Activated T-cell treated with anti-CD3 and anti-CD28 coated beads, Interleukin-2, amount 50 U/mL, for 4 hours (primary cell): ENCODE results near the gene TM6SF1. TPM values are rescaled to one million over a fixed set of nuclear protein-coding genes. Genes with fewer than 3 reads are reported as not detected.
"Not testable (repeated sequence)": the region's sequence is repeated elsewhere in the genome, so short reads cannot be mapped to it uniquely, and the experiment has no call there.

ENCODE experiments used
- ATAC-seq, 2 donors: fragments of 200-7000 bp; cut with Tn5 transposase; one replicate each; pipeline ENCODE4 v1.10.0; 2021
- DNase-seq: peaks from one replicate; pipeline ENCODE4 v3.0.0-alpha.2; 2020
- H3K27me3 Mint-ChIP-seq: one replicate; pipeline ENCODE4 v1.8.0; 2021; ENCODE audit warnings: low read depth, mixed read lengths
- H3K36me3 Mint-ChIP-seq: one replicate; pipeline ENCODE4 v1.8.0; 2022; ENCODE audit warnings: mixed read lengths; ENCODE audit not compliant: insufficient read depth
- H3K4me1 Mint-ChIP-seq: one replicate; pipeline ENCODE4 v1.8.0; 2021; ENCODE audit warnings: low read depth, mixed read lengths
- H3K4me3 Mint-ChIP-seq: one replicate; pipeline ENCODE4 v1.8.0; 2021; ENCODE audit warnings: mild to moderate bottlenecking, moderate library complexity, mixed read lengths
- H3K9me3 Mint-ChIP-seq: one replicate; pipeline ENCODE4 v1.8.0; 2021; ENCODE audit warnings: mixed read lengths
- total RNA-seq, 3 donors: library from RNA; stranded (reverse); gene quantifications; one replicate each; pipeline ENCODE4 v1.2.1, GENCODE V29; 2021

Gene TM6SF1
- under 1 TPM; 0.38 to 0.63 (median 0.40) TPM for total RNA-seq

DNA sequence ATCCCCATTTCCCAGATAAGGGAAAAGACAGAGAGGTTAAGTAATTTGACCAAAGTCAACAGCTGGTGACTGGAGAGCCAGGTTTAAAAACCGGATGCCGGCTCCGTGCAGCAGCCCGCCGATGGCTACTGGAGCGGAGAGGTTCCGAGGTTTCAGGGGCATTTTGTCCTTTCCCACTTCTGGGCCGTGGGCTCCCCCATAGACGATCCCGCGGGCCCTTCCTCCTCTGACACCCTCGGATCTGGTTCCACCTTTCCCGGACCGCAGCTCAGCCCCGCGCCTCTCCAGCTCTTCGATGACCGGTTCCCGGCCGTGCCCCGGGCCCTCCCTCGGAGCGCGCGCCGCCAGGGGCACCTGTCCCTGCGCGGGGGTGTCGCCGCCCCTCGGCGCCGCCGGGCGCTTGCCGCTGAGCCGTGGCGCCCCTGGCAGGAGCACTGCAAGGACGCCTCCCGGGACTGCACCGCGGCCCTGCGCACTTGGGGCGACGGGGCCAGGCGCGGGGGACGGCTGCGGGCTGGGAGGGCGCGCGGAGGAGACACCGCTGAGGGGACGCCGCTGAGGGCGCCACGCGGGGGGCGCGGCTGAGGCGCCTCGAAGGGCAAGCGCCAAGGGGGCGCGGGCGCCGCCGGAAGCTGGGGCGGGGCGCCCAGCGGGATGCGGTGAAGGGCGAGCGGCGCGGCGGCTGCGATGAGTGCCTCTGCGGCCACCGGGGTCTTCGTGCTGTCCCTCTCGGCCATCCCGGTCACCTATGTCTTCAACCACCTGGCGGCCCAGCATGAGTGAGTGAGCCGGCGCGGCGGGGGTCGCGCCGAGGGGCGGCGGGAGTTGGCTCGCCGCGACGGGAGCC, at the start of gene TM6SF1:
Gene TM6SF1, plus strand, starts transcription at position 652 of the 847 bp plus-strand sequence. Its CDS starts 36 bp downstream, at position 688.
- ATAC-seq (peak; percentile 54 to 70), DNase-seq (no peak)
- H3K36me3 Mint-ChIP-seq = no peaks in the 10 kb centered on the region
- peak within 1 kb of the TSS; percentile 80 for H3K4me3 Mint-ChIP-seq
- H3K9me3 Mint-ChIP-seq = no peaks in the 10 kb centered on the region
- peaks cover 61% of the 10 kb centered on the region for H3K27me3 Mint-ChIP-seq
- H3K4me1 Mint-ChIP-seq = peaks cover 16% of the 10 kb centered on the region

DNA sequence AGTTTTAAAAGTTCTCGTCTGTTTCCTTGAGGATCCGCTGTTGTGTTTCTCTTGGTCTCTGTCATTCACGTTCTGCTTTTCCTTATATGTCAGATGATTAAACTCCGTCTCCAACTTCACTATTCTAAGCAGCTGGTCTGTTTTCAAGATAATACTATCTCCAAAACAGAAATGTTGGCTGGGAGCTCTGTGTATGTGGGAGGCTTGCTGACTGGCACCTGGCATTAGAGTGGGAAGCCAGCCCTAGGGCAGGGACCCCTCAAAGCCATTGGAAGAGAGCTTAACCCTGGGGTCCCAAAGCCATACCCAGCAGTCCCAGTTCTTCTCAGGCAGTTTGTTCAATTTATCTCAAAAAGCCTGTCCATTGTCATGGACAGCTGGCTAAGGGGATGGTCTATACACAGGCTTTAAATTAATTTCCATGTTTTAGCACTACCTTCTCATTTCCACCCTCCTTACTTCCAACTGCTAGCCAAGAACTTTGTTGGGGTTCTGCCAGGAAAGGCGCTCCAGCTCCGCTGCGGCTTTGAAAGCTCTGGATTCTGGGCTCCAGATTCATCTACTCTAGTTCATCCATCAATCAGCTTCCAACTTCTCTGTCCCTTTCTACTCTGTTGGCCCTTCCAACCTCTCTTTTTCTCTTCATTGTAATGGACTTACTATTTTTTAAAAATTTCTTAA, 49.6 kb upstream of the TM6SF1 start:
- ATAC-seq = no peak
- H3K4me3 Mint-ChIP-seq = no peak overlapping the region

DNA sequence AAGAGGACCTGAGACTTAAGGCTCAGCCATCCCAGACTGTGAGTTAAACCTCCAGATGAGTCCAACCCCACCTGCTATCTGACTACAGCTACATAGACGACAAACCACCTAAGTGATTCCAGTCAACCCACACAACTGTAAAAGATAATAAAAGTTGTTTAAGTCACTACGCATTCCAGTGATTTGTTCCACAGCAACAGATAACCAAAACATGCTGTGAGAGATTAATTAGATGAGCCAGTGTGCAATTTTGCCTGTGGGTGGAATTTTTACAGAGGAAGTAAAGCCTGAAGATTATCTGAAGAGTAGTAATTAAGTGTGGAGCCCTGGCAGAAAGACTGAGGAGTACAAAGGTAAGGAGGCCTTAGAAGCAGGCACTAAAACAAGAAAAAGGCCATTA, 45.8 kb upstream of the TM6SF1 start:
- Mint-ChIP-seq H3K9me3 (no peaks in the 10 kb centered on the region), H3K4me1 (peaks cover 18% of the 10 kb centered on the region), H3K36me3 (peaks cover 12% of the 10 kb centered on the region), H3K27me3 (no peaks in the 10 kb centered on the region), H3K4me3 (no peak overlapping the region)
- ATAC-seq = no peak
- DNase-seq = no peak

More for the DNA sequence above, 49.6 kb upstream of the TM6SF1 start:
- Mint-ChIP-seq H3K4me1 (peaks cover 23% of the 10 kb centered on the region), H3K36me3 (peaks cover 18% of the 10 kb centered on the region), H3K9me3 (no peaks in the 10 kb centered on the region), H3K27me3 (no peaks in the 10 kb centered on the region)
- no peak for DNase-seq

DNA sequence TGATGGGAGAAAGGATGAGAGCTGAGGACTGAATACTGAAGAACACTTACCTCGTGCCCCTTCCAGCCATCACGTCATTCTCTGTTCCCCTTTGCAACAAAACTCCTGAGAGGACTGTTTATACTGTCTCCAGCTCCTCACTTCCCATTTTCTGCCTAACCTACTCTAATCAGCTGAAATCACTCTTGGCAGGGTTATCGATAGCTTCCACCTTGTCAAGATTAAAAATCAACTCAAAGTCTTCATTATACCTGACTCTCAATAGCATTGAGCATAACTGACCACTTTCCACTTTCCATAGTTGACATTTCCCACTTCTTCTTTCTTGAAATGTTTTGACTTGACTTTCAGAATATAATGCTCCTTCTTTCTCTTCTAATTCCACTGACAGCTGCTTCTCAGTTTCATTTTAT, 44.7 kb upstream of the TM6SF1 start:
- ATAC-seq = no peak
- H3K36me3 Mint-ChIP-seq = peaks cover 9% of the 10 kb centered on the region
- no peaks in the 10 kb centered on the region for H3K27me3 Mint-ChIP-seq
- DNase-seq = no peak
- no peak overlapping the region for H3K4me3 Mint-ChIP-seq
- no peaks in the 10 kb centered on the region for H3K9me3 Mint-ChIP-seq
- H3K4me1 Mint-ChIP-seq = peaks cover 13% of the 10 kb centered on the region

DNA sequence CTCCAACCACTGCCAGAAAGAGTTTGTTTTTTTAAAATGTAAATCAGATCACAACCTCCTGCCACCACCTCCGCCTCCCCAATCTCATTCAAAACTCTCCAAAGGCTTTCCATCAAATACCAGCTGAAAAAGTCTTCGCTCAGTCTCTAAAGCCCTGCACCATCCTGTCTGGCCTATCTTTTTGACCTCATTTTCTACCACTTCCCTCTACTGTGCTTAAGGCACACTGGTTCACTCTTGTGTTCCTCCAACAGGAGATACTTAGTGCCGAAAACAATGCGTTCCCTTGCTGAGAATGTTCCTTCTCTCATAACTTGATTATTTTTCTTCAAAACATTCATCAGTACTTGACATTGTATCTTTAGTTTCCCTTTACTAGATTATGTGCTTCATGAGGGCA, 43.9 kb upstream of the TM6SF1 start:
- Mint-ChIP-seq H3K36me3 (peaks cover 9% of the 10 kb centered on the region), H3K27me3 (no peaks in the 10 kb centered on the region), H3K9me3 (no peaks in the 10 kb centered on the region), H3K4me3 (no peak overlapping the region), H3K4me1 (peaks cover 13% of the 10 kb centered on the region)
- ATAC-seq (no peak), DNase-seq (no peak)

DNA sequence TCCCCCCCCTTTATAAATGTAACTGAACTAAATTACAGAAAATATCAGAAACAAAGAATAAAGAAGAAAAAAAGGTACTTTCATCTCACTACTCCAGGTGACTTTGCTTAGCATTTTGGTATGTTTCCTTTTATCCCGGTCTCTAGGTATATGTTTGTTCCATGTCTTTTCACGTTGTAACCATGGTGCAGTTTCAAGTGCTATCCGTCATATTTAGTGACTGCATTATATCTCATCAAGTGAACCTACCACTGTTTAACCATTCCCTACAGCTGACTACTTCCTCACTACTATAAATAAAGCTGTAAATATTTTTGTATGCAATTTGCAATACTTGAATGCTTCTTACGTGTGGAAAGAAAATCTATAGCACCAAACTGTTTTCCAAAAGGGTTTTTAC, 42.6 kb upstream of the TM6SF1 start:
- H3K4me3 Mint-ChIP-seq = no peak overlapping the region
- DNase-seq (no peak), ATAC-seq (no peak)
- no peaks in the 10 kb centered on the region for H3K9me3 Mint-ChIP-seq
- peaks cover 6% of the 10 kb centered on the region for H3K4me1 Mint-ChIP-seq
- H3K27me3 Mint-ChIP-seq = no peaks in the 10 kb centered on the region
- peaks cover 6% of the 10 kb centered on the region for H3K36me3 Mint-ChIP-seq

DNA sequence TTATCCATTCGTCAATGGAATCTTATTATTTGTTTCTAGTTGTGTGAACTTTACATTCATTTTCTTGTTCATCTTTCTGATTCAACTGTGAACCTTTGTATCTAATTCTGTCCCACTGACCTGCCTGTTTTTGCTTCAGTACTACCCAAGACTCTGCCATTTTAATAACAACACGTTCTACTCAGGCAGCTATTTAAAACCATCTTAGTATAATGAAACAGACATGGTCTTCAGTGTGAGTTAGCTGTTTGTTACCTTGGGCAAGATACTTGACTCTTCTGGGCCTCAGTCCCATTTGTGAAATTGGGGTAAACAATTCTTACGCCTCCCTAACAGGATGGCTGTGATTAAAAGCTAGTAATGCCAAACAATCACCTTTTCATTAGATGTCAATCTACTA, 42.0 kb upstream of the TM6SF1 start:
- H3K9me3 Mint-ChIP-seq = no peaks in the 10 kb centered on the region
- H3K27me3 Mint-ChIP-seq = no peaks in the 10 kb centered on the region
- DNase-seq (no peak), ATAC-seq (no peak)
- peaks cover 6% of the 10 kb centered on the region for H3K36me3 Mint-ChIP-seq
- no peak overlapping the region for H3K4me3 Mint-ChIP-seq
- H3K4me1 Mint-ChIP-seq = peaks cover 6% of the 10 kb centered on the region

DNA sequence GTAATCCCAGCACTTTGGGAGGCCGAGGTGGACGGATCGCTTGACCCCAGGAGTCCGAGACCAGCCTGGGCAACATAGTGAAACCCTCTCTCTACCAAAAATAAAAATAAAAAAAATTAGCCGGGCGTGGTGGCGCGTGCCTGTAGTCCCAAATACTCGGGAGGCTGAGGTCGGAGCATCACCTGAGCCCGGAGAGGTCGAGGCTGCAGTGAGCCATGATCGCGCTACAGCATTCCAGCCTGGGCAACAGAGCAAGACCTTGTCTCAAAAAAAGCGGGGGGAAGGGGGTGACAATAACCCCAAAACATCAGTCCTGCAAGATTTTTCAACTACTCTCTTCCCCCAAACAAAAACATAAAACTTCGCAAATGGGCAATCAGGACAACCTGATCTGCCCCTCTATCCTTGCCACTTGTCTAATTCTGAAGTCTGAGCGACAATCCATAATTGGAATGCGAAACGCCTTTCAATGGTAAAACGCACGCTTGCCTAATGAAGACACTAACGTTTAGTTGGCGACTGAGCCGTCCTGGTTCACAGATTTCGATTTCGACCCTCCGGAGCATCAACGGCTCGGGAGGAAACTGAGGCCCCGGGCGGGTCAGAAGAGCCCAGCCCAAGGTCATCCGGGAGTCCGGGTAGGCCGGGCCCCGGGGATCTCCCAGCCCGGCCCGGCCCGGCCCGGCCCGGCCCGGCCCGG, 41.3 kb upstream of the TM6SF1 start:
- DNase-seq = no peak
- peaks cover 6% of the 10 kb centered on the region for H3K4me1 Mint-ChIP-seq
- no peak for ATAC-seq
- H3K36me3 Mint-ChIP-seq = peaks cover 6% of the 10 kb centered on the region
- no peaks in the 10 kb centered on the region for H3K27me3 Mint-ChIP-seq
- no peaks in the 10 kb centered on the region for H3K9me3 Mint-ChIP-seq
- H3K4me3 Mint-ChIP-seq = no peak overlapping the region

DNA sequence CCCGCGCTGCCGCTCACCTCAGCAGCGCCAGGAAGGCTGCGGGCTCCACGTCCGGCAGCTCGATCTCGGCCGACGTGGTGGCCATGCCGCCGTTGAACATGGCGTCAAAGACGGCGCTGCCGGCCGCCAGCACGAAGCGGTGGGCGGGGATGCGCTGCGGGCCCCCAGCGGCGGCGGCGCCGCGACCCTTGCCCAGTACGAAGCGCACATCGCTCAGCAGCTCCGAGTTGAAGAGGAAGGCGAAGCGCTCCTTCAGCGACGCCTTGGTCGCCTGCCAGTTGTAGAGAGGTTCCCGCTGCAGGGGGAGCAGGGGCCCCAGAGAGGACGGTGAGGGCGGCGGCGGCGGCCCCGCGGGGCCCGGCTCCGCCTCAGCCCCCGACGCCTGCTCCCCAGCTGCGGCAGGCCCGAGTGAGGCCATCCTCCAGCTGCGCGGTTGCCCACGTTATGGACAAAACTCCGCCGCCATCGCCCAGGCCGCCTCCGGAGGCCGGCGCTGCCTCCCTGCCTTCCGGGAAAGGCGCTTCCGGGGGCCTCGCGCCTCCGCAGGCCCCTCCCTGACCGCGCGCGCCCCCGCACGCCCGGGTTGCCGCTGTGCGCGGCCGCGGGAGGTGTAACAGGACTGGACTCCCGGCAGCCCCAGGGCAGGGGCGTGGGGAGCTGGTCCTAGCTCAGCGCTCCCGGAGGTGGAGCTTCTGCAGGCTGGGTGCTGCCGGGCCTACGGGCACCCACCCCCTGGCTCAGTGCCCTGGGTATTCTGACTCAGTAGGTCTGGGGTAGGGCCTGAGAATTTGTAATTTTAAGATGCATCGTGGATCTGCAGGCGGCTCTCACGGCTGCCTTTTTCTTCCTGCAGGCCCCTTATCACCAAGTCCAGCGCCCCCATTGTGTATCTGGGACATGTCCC, 40.5 kb upstream of the TM6SF1 start, which contains the start of gene BTBD1:
Gene BTBD1, minus strand, starts transcription at position 519 of the 904 bp plus-strand sequence. Its CDS starts 101 bp downstream, at position 418.
- Mint-ChIP-seq H3K9me3 (no peaks in the 10 kb centered on the region), H3K36me3 (peaks cover 6% of the 10 kb centered on the region), H3K4me3 (no peak within 1 kb of the TSS), H3K4me1 (peaks cover 6% of the 10 kb centered on the region), H3K27me3 (no peaks in the 10 kb centered on the region)
- peak; percentile 89 to 96 for ATAC-seq
- DNase-seq = peak; percentile 75

DNA sequence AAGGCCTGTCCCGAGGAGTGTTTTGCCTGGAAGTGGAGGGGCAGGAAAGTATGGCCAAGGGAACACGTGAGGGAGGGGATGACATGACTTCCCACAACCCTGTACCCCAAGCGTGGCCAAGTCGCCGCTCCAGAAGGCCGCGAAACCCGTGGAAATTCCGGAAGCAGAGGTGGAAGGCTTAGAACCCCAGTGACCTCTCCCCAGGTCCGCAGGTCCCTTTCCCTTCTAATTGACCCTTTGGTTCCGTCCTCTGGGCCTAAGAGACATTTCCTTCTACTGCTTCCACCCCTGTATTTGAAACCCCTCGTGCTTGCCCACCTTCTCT, 39.8 kb upstream of the TM6SF1 start:
- no peaks in the 10 kb centered on the region for H3K27me3 Mint-ChIP-seq
- H3K36me3 Mint-ChIP-seq = peaks cover 7% of the 10 kb centered on the region
- DNase-seq (no peak), ATAC-seq (no peak)
- H3K4me1 Mint-ChIP-seq = peaks cover 6% of the 10 kb centered on the region
- H3K4me3 Mint-ChIP-seq = no peak overlapping the region
- H3K9me3 Mint-ChIP-seq = peaks cover 4% of the 10 kb centered on the region

DNA sequence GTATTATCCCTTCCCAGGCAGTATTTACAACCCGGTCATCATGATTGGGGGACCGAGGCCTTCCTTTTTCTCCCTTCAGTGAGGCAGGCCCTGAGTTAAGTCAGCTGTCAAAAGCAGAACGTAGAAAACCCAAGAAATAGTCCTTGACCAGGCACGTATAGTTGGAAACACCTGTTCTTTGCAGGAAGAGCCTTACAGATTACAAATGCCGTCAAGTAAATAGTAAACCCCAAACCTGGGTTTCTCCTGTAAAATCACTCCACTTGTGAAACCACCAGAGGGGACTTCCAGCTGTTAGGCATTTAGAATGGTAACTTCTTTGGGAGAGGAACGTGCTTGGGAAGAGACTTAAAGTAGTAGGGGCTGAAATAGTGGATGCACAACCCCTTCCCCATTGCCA, 39.4 kb upstream of the TM6SF1 start:
- H3K36me3 Mint-ChIP-seq = peaks cover 7% of the 10 kb centered on the region
- DNase-seq (no peak), ATAC-seq (no peak)
- H3K9me3 Mint-ChIP-seq = peaks cover 4% of the 10 kb centered on the region
- H3K4me1 Mint-ChIP-seq = peaks cover 6% of the 10 kb centered on the region
- no peaks in the 10 kb centered on the region for H3K27me3 Mint-ChIP-seq
- no peak overlapping the region for H3K4me3 Mint-ChIP-seq

DNA sequence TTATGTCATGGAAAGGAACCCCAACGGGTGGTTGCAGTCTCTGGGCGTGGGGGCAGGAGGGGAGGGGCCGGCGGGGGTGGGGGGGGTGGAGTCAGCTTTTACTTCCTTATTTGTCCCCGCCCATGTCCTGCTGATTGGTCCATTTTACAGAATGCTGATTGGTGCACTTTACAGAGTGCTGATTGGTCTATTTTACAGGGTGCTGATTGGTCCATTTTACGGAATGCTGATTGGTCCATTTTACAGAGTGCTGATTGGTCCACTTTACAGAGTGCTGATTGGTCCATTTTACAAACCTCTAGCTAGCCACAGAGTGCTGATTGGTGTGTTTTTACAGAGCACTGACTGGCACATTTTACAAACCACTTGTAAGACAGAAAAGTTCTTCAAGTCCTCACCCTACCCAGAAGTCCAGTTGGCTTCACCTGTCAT, 38.2 kb upstream of the TM6SF1 start:
- DNase-seq (peak; percentile 37), ATAC-seq (peak in 1 of 2 donors; percentile 15)
- not testable (repeated sequence) for H3K27me3 Mint-ChIP-seq, H3K36me3 Mint-ChIP-seq, H3K9me3 Mint-ChIP-seq, H3K4me3 Mint-ChIP-seq, H3K4me1 Mint-ChIP-seq

DNA sequence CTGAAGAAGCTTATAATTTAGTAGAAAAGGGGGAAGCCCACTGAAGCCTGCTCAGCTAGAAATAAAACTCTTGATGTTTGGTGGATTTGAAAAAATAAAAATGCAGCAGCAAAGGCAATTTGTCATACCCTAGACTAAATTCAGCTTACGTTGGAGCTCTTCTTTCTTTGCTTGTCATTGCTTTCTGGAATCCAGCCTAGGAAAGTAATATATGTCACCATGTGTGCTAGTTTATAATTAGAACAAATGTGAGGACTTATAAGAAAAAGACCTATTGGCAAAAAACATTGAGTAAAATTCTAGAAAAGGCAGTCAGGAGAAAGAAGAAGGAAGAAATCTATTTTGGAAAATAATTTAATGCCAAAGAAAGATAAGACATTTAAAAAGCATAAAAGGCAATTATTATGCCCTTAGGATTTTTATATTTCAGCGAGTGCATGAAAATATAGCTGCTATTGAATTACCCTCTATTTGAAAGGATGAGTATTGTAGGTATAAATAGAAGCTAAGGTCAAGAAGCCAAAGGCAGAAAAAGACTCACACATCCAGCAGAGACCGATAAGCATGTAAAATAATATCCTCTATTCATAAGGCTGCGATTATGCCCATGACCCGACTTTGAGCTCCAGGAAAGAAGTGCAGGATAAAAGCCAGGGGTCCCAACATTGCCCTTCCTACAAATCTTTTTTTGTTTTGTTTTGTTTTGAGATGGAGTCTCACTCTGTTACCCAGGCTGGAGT, 29.8 kb upstream of the TM6SF1 start:
- DNase-seq = no peak
- no peak for ATAC-seq
- peaks cover 2% of the 10 kb centered on the region for H3K36me3 Mint-ChIP-seq
- H3K27me3 Mint-ChIP-seq = peaks cover 40% of the 10 kb centered on the region
- no peak overlapping the region for H3K4me3 Mint-ChIP-seq
- H3K9me3 Mint-ChIP-seq = peaks cover 10% of the 10 kb centered on the region
- peaks cover 1% of the 10 kb centered on the region for H3K4me1 Mint-ChIP-seq
